ENCODE measurements around the gene DDX43. TPM values are rescaled to one million over a fixed set of nuclear protein-coding genes. Genes with fewer than 3 reads are reported as not detected.

DDX43 gene
- total RNA-seq, 4 donors from 2014 or later, result 1.1 TPM; not detected in 3

DNA sequence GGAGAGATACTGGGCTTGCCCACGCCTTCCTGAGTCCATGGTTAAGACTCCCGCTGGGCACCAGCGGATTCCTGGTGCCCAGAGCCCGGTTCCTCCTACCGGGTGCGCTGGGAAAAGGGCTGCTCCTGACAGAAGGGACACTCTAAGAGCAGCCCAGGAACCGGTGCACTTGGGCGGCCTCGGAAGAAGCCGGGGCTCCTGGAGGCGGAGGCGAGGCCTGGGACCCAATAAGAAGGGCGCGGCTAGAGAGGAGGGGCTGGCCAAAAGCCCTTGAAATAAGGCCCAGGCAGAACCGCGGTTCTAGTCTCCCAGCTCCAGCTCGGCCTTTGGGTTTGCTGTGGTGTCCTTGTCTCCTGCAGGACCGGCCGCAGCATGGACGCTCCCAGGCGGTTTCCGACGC is 32.3 kb upstream of the DDX43 start, which contains the start of gene KHDC3L:
KHDC3L (plus strand) TSS at position 301 of the 400 bp plus-strand sequence; CDS start at position 373, 72 bp downstream.
- in situ Hi-C loops (cut with MboI; ENCODE audit: low sequenced_read_pairs in 4 of 4), result no loop called here
- intact Hi-C loops (cut with DNase I; ENCODE audit: low total_unique reads), result no loop called here
- TF ChIP-seq, protein P1, sequence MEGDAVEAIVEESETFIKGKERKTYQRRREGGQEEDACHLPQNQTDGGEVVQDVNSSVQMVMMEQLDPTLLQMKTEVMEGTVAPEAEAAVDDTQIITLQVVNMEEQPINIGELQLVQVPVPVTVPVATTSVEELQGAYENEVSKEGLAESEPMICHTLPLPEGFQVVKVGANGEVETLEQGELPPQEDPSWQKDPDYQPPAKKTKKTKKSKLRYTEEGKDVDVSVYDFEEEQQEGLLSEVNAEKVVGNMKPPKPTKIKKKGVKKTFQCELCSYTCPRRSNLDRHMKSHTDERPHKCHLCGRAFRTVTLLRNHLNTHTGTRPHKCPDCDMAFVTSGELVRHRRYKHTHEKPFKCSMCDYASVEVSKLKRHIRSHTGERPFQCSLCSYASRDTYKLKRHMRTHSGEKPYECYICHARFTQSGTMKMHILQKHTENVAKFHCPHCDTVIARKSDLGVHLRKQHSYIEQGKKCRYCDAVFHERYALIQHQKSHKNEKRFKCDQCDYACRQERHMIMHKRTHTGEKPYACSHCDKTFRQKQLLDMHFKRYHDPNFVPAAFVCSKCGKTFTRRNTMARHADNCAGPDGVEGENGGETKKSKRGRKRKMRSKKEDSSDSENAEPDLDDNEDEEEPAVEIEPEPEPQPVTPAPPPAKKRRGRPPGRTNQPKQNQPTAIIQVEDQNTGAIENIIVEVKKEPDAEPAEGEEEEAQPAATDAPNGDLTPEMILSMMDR (IDR thresholded peaks at IDR 0.05 in 4 of 5, conservative IDR thresholded peaks at IDR 0.05 in 1 of 5), result no peak
- TF ChIP-seq POLR2A (IDR thresholded peaks at IDR 0.05), result no peak
- ATAC-seq (no peak), DNase-seq (no peak)
- Histone ChIP-seq H3K9me3 (no peaks in the 10 kb centered on the region), H3K4me3 (no peak within 1 kb of the TSS), H3K27me3 (no peaks in the 10 kb centered on the region), H3K36me3 (no peaks in the 10 kb centered on the region), H3K4me1 (no peaks in the 10 kb centered on the region), H3K27ac (no peak within 1 kb of the TSS)

DNA sequence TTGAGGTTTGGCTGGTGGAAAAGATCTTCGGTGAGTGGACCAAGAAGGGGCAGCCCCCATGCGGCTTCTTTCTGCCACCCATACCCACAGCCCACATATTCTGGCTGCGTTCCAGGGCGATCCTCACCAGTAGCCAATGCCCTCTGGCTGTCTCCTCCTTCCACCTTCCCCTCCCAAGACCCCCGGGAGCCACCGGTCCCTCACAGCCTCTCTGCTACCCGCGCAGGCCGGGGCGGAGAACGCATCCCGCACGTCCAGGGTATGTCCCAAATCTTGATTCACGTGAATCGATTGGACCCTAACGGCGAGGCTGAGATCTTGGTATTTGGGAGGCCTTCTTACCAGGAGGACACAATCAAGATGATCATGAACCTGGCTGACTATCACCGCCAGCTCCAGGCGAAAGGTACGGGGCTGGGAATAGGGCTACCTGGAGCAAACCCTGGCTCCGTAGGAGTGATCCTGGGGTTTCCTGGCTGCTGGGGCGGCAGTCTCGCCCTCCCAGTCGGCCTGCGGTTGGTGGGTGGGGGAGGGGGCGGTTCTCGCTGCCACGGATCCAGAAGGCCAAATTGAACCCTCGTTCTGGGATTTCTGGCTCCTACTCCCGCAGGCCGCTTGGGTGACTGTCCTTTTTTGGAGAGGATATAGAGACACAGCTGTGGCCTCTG is 31.6 kb upstream of the DDX43 start:
- H3K4me1 ChIP-seq, result no peaks in the 10 kb centered on the region
- no peaks in the 10 kb centered on the region for H3K27me3 ChIP-seq
- intact Hi-C loops (cut with DNase I; ENCODE audit: low total_unique reads), result no loop called here
- no peaks in the 10 kb centered on the region for H3K9me3 ChIP-seq
- in situ Hi-C loops (cut with MboI; ENCODE audit: low sequenced_read_pairs in 4 of 4), result no loop called here
- H3K27ac ChIP-seq, result no peak overlapping the region
- TF ChIP-seq POLR2A (IDR thresholded peaks at IDR 0.05), result no peak
- TF ChIP-seq, protein P1 (IDR thresholded peaks at IDR 0.05 in 4 of 5, conservative IDR thresholded peaks at IDR 0.05 in 1 of 5), result no peak
- DNase-seq (no peak), ATAC-seq (no peak)
- H3K36me3 ChIP-seq, result no peaks in the 10 kb centered on the region
- no peak overlapping the region for H3K4me3 ChIP-seq

DNA sequence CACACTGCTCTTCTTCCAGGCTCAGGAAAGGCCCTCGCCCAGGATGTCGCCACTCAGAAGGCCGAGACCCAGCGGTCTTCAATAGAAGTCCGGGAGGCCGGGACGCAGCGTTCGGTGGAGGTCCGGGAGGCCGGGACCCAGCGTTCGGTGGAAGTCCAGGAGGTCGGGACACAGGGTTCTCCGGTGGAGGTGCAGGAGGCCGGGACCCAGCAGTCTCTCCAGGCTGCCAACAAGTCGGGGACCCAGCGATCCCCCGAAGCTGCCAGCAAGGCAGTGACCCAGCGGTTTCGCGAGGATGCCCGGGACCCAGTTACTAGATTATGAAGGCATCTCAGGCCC is 31.1 kb upstream of the DDX43 start:
- ATAC-seq, result no peak
- H3K27ac ChIP-seq, result no peak overlapping the region
- H3K27me3 ChIP-seq, result no peaks in the 10 kb centered on the region
- intact Hi-C loops (cut with DNase I; ENCODE audit: low total_unique reads), result no loop called here
- TF ChIP-seq, protein P1 (IDR thresholded peaks at IDR 0.05 in 4 of 5, conservative IDR thresholded peaks at IDR 0.05 in 1 of 5), result no peak
- no peak for TF ChIP-seq POLR2A (IDR thresholded peaks at IDR 0.05)
- no peak for DNase-seq
- H3K9me3 ChIP-seq, result no peaks in the 10 kb centered on the region
- no peaks in the 10 kb centered on the region for H3K4me1 ChIP-seq
- H3K36me3 ChIP-seq, result no peaks in the 10 kb centered on the region
- H3K4me3 ChIP-seq, result no peak overlapping the region
- in situ Hi-C loops (cut with MboI; ENCODE audit: low sequenced_read_pairs in 4 of 4), result no loop called here

DNA sequence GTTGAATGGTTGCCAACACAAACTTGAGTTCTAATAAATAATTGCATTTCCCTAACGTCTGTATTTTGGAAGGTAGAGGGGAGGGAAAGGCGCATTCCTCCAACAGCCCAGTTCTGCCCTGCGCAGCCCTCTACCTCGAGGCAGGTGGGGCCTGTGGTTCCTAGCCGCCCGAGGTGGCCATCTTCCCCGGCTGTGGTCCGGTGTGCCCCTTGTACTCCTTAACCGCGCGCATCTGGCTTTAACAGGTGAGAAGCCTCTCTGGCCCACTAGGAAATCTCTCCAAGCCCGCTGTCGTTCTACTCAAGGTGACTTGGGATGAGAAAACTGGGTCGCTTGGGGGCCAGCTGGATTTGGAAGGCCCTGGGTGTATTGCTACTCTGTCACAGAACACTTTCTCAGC is 30.5 kb upstream of the DDX43 start:
- no peaks in the 10 kb centered on the region for H3K4me1 ChIP-seq
- ATAC-seq (no peak), DNase-seq (no peak)
- H3K36me3 ChIP-seq, result no peaks in the 10 kb centered on the region
- H3K9me3 ChIP-seq, result no peaks in the 10 kb centered on the region
- no peak overlapping the region for H3K4me3 ChIP-seq
- H3K27me3 ChIP-seq, result no peaks in the 10 kb centered on the region
- TF ChIP-seq, protein P1 (IDR thresholded peaks at IDR 0.05 in 4 of 5, conservative IDR thresholded peaks at IDR 0.05 in 1 of 5), result no peak
- TF ChIP-seq POLR2A (IDR thresholded peaks at IDR 0.05), result no peak
- in situ Hi-C loops (cut with MboI; ENCODE audit: low sequenced_read_pairs in 4 of 4) (no loop called here), intact Hi-C loops (cut with DNase I; ENCODE audit: low total_unique reads) (no loop called here)
- H3K27ac ChIP-seq, result no peak overlapping the region

DNA sequence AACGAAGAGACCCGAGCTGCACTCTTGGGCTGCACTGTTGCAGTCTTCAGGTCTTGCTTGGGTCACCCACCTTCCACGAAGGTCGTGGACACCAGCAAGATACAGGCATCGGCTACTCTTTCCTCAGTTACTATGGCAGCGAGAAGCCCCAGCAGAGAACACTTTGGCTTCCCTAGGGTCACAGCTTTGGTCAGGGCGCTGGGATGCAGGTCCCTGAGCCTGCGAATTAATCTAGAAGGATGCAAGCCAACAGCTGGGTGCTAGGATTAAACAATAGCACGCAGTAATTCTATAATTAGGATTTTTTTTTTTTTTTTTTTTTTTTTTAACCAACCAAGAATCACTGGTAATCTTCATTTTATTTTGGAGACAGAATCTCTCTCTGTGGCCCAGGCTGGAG is 30.1 kb upstream of the DDX43 start:
- no peaks in the 10 kb centered on the region for H3K27me3 ChIP-seq
- H3K9me3 ChIP-seq, result no peaks in the 10 kb centered on the region
- no peak for DNase-seq
- no peak overlapping the region for H3K4me3 ChIP-seq
- no peak overlapping the region for H3K27ac ChIP-seq
- H3K4me1 ChIP-seq, result no peaks in the 10 kb centered on the region
- H3K36me3 ChIP-seq, result no peaks in the 10 kb centered on the region
- intact Hi-C loops (cut with DNase I; ENCODE audit: low total_unique reads), result no loop called here
- TF ChIP-seq POLR2A (IDR thresholded peaks at IDR 0.05), result no peak
- TF ChIP-seq, protein P1 (IDR thresholded peaks at IDR 0.05 in 4 of 5, conservative IDR thresholded peaks at IDR 0.05 in 1 of 5), result no peak
- ATAC-seq, result no peak
- in situ Hi-C loops (cut with MboI; ENCODE audit: low sequenced_read_pairs in 4 of 4), result no loop called here

Data from gastrocnemius medialis (tissue), 4 donors.